ENCODE data around the gene AARSD1. TPM values are rescaled to one million over a fixed set of nuclear protein-coding genes. Genes with fewer than 3 reads are reported as not detected.

AARSD1 gene
- total RNA-seq, 1 experiment from 2014 or later = 69.0 TPM

GRCh38 chr17:42985225-42985624, 21.0 kb upstream of the AARSD1 start:
- no peak overlapping the region for H3K27ac Mint-ChIP-seq (ENCODE audit: unreplicated experiment)
- no peak overlapping the region for H3K4me3 ChIP-seq (ENCODE audit: low read depth, low read length)
- H3K4me1 Mint-ChIP-seq (ENCODE audit: low read depth, unreplicated experiment) = peaks cover 6% of the 10 kb centered on the region
- peaks cover 4% of the 10 kb centered on the region for H3K36me3 ChIP-seq (ENCODE audit: control insufficient read depth, insufficient read depth, low read length)
- no peak overlapping the region for H3K4me3 Mint-ChIP-seq (ENCODE audit: unreplicated experiment)
- no peaks in the 10 kb centered on the region for H3K9me3 Mint-ChIP-seq (ENCODE audit: unreplicated experiment)
- intact Hi-C loops (cut with micrococcal nuclease; ENCODE audit: unreplicated experiment) = no loop called here
- H3K27me3 Mint-ChIP-seq (ENCODE audit: insufficient read depth, unreplicated experiment) = no peaks in the 10 kb centered on the region
- no TSS peak for BruUV-seq (replicated peaks)
- DNase-seq = no peak
- H3K9me3 ChIP-seq = no peaks in the 10 kb centered on the region
- ChIA-PET CTCF (no interaction called here), POLR2A (interaction anchor here (0.6 to 0.9 kb wide), 2 partner anchors 13 to 122 kb away, joined by 4 to 6 read pairs; partner anchors contain the start of gene RPL27)
- H3K4me1 ChIP-seq = peaks cover 7% of the 10 kb centered on the region; the same call in 1 of the 2 replicates
- H3K27me3 ChIP-seq (replicated peaks; ENCODE audit: control insufficient read depth, insufficient read depth, low read length) = no peaks in the 10 kb centered on the region
- no peak for TF ChIP-seq CTCF (IDR thresholded peaks at IDR 0.05; ENCODE audit: insufficient read depth in 1 of 2, low read depth in 1 of 2, low read length in 1 of 2, severe bottlenecking in 1 of 2, unreplicated experiment in 1 of 2)
- peaks cover 79% of the 10 kb centered on the region for H3K36me3 Mint-ChIP-seq (ENCODE audit: insufficient read depth, unreplicated experiment)

- peak overlapping the region; percentile 100 for H3K4me3 Mint-ChIP-seq (ENCODE audit: unreplicated experiment)
- peaks cover 12% of the 10 kb centered on the region for H3K4me1 Mint-ChIP-seq (ENCODE audit: low read depth, unreplicated experiment)
- no peak for TF ChIP-seq CTCF (IDR thresholded peaks at IDR 0.05; ENCODE audit: insufficient read depth in 1 of 2, low read depth in 1 of 2, low read length in 1 of 2, severe bottlenecking in 1 of 2, unreplicated experiment in 1 of 2)
- Histone ChIP-seq H3K4me3 (ENCODE audit: low read depth, low read length) (no peak overlapping the region), H3K27me3 (replicated peaks; ENCODE audit: control insufficient read depth, insufficient read depth, low read length) (no peaks in the 10 kb centered on the region), H3K36me3 (ENCODE audit: control insufficient read depth, insufficient read depth, low read length) (peaks cover 2% of the 10 kb centered on the region), H3K9me3 (no peaks in the 10 kb centered on the region), H3K4me1 (peaks cover 7% of the 10 kb centered on the region; the same call in 1 of the 2 replicates)
- intact Hi-C loops (cut with micrococcal nuclease; ENCODE audit: unreplicated experiment) = no loop called here
- DNase-seq = no peak
- POLR2A ChIA-PET = interaction anchor here (2.7 kb wide), 1 partner anchor 16 kb away, joined by 21 read pairs; the partner anchor contains the start of gene RPL27
- CTCF ChIA-PET = interaction anchor here (1.3 kb wide), 1 partner anchor 16 kb away, joined by 3 read pairs; the partner anchor contains the start of gene RPL27
- H3K9me3 Mint-ChIP-seq (ENCODE audit: unreplicated experiment) = peaks cover 13% of the 10 kb centered on the region
- BruUV-seq (replicated peaks) = no TSS peak
- no peaks in the 10 kb centered on the region for H3K27me3 Mint-ChIP-seq (ENCODE audit: insufficient read depth, unreplicated experiment)
- peak overlapping the region; percentile 96 for H3K27ac Mint-ChIP-seq (ENCODE audit: unreplicated experiment)
- H3K36me3 Mint-ChIP-seq (ENCODE audit: insufficient read depth, unreplicated experiment) = peaks cover 59% of the 10 kb centered on the region
Observed at GRCh38 chr17:42982266-42982665, 18.0 kb upstream of the AARSD1 start.

GRCh38 chr17:42980766-42981397, 16.6 kb upstream of the AARSD1 start:
- peak overlapping the region; percentile 100 for H3K4me3 ChIP-seq (ENCODE audit: low read depth, low read length)
- no peaks in the 10 kb centered on the region for H3K9me3 ChIP-seq
- ChIA-PET POLR2A (interaction anchor here (0.6 to 2.7 kb wide), 3 partner anchors 17 to 157 kb away, joined by 3 to 21 read pairs (median 4); partner anchors contain the start of genes BECN1, BRCA1 and RPL27), CTCF (interaction anchor here (0.6 kb wide), 1 partner anchor 17 kb away, joined by 4 read pairs; the partner anchor contains the start of gene RPL27)
- peaks cover 7% of the 10 kb centered on the region; the same call in 1 of the 2 replicates for H3K4me1 ChIP-seq
- no TSS peak for BruUV-seq (replicated peaks)
- TF ChIP-seq CTCF (IDR thresholded peaks at IDR 0.05; ENCODE audit: insufficient read depth in 1 of 2, low read depth in 1 of 2, low read length in 1 of 2, severe bottlenecking in 1 of 2, unreplicated experiment in 1 of 2) = peak in 1 of 2 experiments; percentile 55
- Mint-ChIP-seq H3K27ac (ENCODE audit: unreplicated experiment) (peak overlapping the region; percentile 96), H3K9me3 (ENCODE audit: unreplicated experiment) (peaks cover 13% of the 10 kb centered on the region), H3K4me3 (ENCODE audit: unreplicated experiment) (peak overlapping the region; percentile 100), H3K4me1 (ENCODE audit: low read depth, unreplicated experiment) (peaks cover 12% of the 10 kb centered on the region), H3K27me3 (ENCODE audit: insufficient read depth, unreplicated experiment) (no peaks in the 10 kb centered on the region), H3K36me3 (ENCODE audit: insufficient read depth, unreplicated experiment) (peaks cover 45% of the 10 kb centered on the region)
- no peaks in the 10 kb centered on the region for H3K36me3 ChIP-seq (ENCODE audit: control insufficient read depth, insufficient read depth, low read length)
- no peaks in the 10 kb centered on the region for H3K27me3 ChIP-seq (replicated peaks; ENCODE audit: control insufficient read depth, insufficient read depth, low read length)
- intact Hi-C loops (cut with micrococcal nuclease; ENCODE audit: unreplicated experiment) = loop anchor here (1.0 to 2.0 kb wide), 3 partner anchors 16 to 48 kb away; partner anchors contain the start of genes AARSD1 and RPL27
- peak; percentile 73 to 82 for DNase-seq
